DMS53 (cell line): ENCODE results near the gene SLC25A48.

Source experiments
- DNase-seq: peaks from one replicate; lab custom pipeline; 2025; lab: John Stamatoyannopoulos, UW

The SLC25A48 gene

DNA sequence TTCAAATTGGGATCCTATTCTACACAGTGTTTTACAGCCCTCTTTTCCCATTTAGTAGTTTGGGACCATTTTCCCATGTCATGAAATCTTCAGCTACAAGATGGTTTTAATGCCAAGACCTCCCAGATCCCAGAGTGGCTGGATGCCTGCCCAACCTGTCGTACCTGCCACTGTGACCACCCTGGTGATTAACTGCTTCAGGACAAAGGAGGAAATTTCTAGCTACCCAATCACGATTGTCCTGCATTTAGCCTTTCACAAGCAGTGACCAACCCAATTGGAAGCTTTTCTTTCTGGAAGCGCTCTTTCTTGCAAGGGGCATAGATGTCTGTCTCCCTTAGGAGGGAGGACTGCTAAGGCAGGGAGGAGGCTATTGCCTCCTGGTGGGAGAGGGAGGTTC lies 47.4 kb downstream of the SLC25A48 start:
- no peak for DNase-seq

DNA sequence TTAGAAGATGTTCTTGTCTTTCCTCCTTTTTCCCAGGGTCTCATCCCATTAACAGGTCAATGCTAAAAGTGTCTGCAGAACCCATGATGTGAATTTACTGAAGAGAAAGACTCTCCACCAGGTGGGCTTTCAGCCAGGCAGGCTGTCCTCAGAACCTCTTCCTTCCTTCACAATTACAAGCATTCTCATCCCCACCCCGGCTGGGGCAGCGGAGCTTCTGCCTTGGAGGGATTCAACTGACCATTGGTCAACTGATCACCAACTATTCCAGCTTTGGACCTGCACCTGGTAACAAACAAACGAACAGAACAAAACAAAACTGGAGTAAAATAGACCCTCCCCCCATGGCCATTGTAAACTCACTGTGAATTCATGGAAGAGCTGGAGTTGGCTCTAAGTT lies 48.6 kb downstream of the SLC25A48 start:
- no peak for DNase-seq

GRCh38 chr5:135883441-135883840 lies 49.0 kb downstream of the SLC25A48 start:
- peak; percentile 9 for DNase-seq

- DNase-seq, result no peak
Measured at GRCh38 chr5:135885031-135885430, 50.6 kb downstream of the SLC25A48 start.

DNA sequence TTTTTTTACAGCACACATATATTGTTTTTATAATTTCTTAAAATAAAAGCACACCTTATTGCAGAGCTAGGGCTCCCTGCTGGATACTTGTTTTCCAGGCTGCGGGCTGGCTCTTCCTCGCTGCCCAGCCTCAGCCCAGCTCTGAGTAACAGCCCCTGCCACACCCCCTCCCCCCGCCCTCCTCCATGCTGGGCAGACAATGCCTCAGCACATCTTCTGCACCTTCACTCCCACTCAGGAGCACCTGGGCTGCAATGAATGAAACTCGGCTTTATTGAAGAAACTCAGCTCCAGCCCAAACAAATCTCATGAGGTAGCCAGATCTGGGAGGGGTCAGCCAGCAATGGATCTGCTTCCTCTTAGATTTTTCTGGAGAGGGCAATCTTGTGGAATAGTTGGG lies 51.7 kb downstream of the SLC25A48 start:
- no peak for DNase-seq

- DNase-seq, result peak; percentile 89
Measured at GRCh38 chr5:135887447-135887864, 53.0 kb downstream of the SLC25A48 start.

- DNase-seq, result peak; percentile 33
Measured at GRCh38 chr5:135887881-135888614, 53.6 kb downstream of the SLC25A48 start.

- DNase-seq, result no peak
Measured at GRCh38 chr5:135890296-135890695, 55.8 kb downstream of the SLC25A48 start.

- DNase-seq, result no peak
Measured at GRCh38 chr5:135890867-135891266, 56.4 kb downstream of the SLC25A48 start.

- no peak for DNase-seq
Measured at GRCh38 chr5:135891268-135891667, 56.8 kb downstream of the SLC25A48 start.

- peak; percentile 18 for DNase-seq
Measured at GRCh38 chr5:135891791-135892190, 57.3 kb downstream of the SLC25A48 start.

GRCh38 chr5:135894276-135894675 lies 59.8 kb downstream of the SLC25A48 start:
- DNase-seq, result no peak

DNA sequence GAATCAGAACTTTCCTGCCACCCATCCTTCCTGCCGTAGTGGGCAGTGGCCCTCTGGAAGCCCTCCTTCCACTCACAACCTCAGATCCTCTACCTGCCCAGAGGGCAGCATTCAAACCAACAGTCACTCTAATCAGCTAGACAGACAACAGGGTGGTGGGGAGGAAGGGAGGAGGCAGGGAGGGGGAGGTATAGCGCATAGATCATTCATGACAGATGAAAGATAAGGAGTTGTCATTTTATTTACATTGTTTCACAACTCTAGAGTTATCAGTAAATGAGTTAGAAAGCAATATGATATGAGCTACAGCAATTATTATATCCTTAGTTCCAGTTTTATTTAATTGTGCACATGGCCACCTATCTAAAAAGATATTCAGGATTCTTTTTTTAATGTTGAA lies 60.3 kb downstream of the SLC25A48 start:
- DNase-seq, result no peak

- no peak for DNase-seq
Measured at GRCh38 chr5:135895474-135896006, 61.1 kb downstream of the SLC25A48 start, which contains the start of gene IL9. Gene IL9 (minus strand): TSS chr5:135895841. CDS start chr5:135895816, 25 bp downstream.

- no peak for DNase-seq
Measured at GRCh38 chr5:135898651-135899050, 64.2 kb downstream of the SLC25A48 start.

DNA sequence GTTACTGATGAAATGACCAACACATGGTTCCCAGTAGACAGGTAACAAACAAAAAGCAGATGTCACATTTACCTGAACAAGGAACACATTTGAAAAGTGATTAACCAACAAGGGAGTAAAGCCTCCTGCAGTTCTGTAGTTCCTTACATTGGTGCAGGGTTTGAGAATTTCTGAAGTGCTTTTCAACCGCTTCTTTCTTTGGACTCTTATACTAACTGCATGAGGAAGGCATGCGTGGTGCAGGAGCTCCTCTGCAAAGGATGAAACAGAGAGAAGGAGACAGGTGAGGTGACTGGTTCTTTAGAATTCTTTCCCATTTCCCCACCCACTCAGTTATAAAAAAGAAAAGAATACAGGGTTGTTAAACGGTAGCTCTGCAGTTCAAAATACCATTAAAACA lies 65.8 kb downstream of the SLC25A48 start:
- DNase-seq, result no peak

DNA sequence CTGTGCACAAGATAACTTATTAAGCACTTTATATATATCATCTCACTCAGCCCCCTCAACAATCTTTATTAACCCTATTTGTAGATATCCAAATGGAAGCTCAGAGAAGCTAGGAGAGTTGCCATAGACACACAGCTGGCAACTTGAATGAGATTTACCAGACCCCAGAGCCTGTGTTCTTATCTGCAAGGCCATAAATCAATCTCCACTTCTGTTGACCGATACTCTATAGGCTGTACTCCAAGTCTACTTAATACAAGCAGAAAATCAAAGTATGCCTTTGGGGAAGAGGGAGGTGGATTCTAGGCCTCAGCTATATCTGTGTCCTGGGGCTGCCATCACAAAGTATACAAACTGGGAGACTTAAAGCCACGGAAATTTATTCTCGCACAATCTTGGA lies 67.2 kb downstream of the SLC25A48 start:
- DNase-seq, result no peak

- no peak for DNase-seq
Measured at GRCh38 chr5:135905144-135905543, 70.7 kb downstream of the SLC25A48 start.

DNA sequence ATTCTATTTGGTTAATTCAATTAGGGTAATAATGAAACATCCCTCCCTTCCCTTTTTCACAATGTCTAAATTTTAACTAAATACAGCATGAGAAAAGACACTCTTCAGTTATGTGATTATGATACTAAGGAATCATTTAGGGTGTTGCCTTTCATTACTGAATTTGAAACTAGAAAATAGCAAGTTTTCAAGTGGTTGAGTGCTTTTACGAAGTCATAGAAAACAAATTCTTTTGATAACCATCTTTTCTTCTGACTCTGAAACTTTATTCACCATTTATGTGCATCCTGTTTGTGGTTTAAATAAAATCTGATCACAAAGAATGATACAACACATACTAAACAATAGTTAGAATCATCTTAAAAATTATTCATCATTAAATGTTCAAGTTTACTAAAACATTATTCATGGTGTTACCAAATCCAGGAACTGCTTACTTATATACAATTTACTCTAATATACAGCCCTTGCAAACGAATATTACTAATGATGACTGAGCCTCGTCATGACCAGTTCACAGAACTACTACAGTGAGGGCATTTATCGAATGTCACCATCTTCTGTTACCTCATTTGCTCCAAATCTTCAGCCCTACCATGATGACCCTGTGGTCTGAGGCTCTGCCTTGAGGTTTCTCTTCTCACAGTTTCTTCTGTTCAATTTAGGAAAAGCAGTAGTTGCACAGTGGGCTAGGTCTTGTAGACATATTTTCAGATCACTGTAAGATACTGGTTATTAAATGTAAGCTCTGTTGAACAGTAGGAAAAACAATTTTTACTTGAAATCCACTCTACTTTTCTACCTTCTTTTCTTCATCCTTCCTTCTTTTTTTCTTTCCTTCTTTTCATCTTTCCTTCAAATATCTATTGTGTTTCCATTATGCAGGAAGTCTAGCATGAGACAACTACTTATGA lies 79.5 kb downstream of the SLC25A48 start:
- DNase-seq, result no peak

DNA sequence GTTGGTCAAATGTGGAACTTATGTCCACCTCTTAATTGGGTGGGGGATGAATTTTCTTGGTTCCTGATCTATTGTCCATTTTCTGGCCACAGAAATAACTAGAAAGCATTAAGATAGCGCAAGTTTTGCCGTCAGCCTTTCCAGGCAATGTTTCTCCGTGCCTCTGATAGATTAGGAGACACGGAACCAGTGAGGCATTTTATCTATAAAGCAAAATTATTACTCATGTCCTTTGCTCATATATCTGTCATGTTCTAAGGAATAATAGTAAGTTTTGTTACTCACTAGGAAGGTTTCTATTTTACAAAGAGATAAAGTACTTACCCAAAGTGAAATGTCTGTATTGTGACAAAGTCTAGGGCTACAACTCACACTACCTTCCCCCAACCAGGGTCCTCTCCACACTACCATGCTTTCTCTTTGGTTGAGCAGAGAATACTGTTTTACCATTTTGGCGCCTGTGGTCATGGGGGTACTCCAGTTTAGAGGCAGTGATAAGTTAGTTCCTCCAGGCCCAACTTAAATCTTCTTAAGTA lies 81.1 kb downstream of the SLC25A48 start:
- DNase-seq, result no peak

- no peak for DNase-seq
Measured at GRCh38 chr5:135916638-135917263, 82.3 kb downstream of the SLC25A48 start.

GRCh38 chr5:135920199-135920598 lies 85.7 kb downstream of the SLC25A48 start:
- peak; percentile 16 for DNase-seq
